ENCODE data around the gene SPA17. TPM values are rescaled to one million over a fixed set of nuclear protein-coding genes. Genes with fewer than 3 reads are reported as not detected.
A peak's percentile ranks its signal among the peaks of the same experiment; 100 is the strongest.

Gene SPA17
- total and polyA plus RNA-seq, 4 donors, result 14.4 to 28.9 (median 16.0) TPM

DNA sequence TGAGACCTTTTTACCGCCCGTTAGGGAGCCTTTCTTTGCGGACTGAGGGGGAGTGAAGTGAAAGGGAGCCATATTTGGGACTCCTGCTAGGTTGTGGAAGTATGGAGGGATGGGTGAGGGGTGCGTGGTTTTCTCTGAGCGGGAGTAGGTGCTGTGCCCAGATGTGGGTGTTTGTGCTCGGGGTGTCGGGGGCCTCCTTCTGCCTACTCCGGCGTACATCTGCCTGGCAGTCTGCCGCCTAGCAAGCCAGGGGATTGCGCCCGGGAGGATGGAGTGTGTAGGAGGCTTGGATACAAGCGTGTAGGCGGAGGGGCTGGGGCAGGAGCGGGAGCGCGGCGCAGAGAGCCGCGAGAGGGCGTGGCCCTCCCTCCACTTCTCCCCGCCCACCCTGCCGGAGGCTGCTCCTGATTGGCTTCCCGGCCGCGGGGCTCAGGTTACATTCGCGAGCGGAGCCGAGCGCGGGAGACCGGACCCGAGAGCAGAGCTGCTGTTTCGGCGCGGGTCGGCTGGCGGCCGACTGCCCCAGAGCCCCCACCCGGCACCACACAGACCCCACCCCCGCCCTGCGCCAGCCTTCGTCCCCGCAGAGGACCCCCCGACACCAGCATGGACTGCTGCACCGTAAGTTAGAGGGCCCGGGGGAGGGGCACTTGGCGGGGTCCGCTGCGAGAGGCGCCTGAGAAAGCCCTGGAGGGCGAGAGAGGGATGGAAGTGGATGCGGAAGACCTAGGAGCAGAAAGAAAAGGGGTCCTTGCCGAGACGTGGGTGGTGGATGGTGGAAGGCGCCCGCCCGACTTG, 66.0 kb downstream of the SPA17 start, which contains the start of gene NRGN:
Gene NRGN, plus strand, starts transcription at position 464 of the 798 bp plus-strand sequence. Its CDS starts 143 bp downstream, at position 607.
- TF ChIP-seq, protein P1, sequence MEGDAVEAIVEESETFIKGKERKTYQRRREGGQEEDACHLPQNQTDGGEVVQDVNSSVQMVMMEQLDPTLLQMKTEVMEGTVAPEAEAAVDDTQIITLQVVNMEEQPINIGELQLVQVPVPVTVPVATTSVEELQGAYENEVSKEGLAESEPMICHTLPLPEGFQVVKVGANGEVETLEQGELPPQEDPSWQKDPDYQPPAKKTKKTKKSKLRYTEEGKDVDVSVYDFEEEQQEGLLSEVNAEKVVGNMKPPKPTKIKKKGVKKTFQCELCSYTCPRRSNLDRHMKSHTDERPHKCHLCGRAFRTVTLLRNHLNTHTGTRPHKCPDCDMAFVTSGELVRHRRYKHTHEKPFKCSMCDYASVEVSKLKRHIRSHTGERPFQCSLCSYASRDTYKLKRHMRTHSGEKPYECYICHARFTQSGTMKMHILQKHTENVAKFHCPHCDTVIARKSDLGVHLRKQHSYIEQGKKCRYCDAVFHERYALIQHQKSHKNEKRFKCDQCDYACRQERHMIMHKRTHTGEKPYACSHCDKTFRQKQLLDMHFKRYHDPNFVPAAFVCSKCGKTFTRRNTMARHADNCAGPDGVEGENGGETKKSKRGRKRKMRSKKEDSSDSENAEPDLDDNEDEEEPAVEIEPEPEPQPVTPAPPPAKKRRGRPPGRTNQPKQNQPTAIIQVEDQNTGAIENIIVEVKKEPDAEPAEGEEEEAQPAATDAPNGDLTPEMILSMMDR (IDR thresholded peaks at IDR 0.05; ENCODE audit: control extremely low read depth, extremely low read depth), result no peak
- Histone ChIP-seq H3K36me3 (ENCODE audit: control insufficient read depth in 4 of 4, insufficient read depth in 4 of 4, low read length in 4 of 4) (no peaks in the 10 kb centered on the region), H3K4me3 (peak within 1 kb of the TSS; percentile 53), H3K9ac (ENCODE audit: insufficient read depth in 1 of 2, low read length in 2 of 2) (no peak within 1 kb of the TSS), H3K27ac (ENCODE audit: low read depth in 1 of 2, low read length in 1 of 2) (peak within 1 kb of the TSS in 1 of 2 donors; percentile 29), H3K27me3 (ENCODE audit: control insufficient read depth in 3 of 3, insufficient read depth in 3 of 3, low read length in 2 of 3) (peaks cover 0 to 40% (median 35%) of the 10 kb centered on the region in 3 donors), H3K4me1 (ENCODE audit: control insufficient read depth in 5 of 5, insufficient read depth in 5 of 5, low read length in 5 of 5) (peaks cover 0 to 14% (median 1%) of the 10 kb centered on the region in 5 donors), H3K9me3 (ENCODE audit: control insufficient read depth in 4 of 4, insufficient read depth in 3 of 4, low read length in 3 of 4) (no peaks in the 10 kb centered on the region)
- peak; percentile 94 to 96 (median 95) for DNase-seq
- ATAC-seq (ENCODE audit: insufficient read depth, low FRiP score), result peak; percentile 99
- 2 to 4% methylated on average over 54 to 59 of the region's 59 CpGs for WGBS, 2 donors

DNA sequence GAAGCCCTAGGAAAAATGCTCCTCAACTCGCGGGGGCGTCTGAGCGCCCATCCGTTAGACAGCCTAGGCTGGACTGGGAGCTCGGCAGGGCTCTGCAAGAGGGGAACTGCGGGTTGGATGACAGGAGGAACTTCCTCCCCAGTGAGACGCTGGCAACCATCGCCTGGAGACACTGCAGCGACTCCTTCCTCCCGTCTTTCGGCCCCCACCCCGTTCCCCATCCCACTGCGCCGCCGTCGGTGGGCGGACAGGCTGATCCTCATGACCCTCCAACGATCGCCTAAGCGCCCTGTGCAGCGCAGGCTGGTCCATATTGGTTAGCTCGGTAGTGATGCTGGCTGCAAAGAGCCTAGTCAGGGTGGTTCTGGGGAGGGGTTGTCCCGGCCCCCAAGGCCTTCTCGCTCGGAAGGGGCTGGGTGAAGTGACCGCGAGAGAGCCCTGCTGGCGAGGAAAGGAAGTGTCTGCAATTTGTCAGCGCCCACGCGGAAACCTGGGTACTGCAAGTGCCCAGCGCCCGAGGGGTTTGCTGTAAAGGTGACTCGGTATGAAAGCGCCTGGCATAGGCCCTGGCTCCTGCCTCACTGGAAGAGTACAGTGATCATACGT, 66.7 kb downstream of the SPA17 start:
- no peaks in the 10 kb centered on the region for H3K36me3 ChIP-seq (ENCODE audit: control insufficient read depth in 4 of 4, insufficient read depth in 4 of 4, low read length in 4 of 4)
- H3K27me3 ChIP-seq (ENCODE audit: control insufficient read depth in 3 of 3, insufficient read depth in 3 of 3, low read length in 2 of 3), result peaks cover 0 to 47% (median 42%) of the 10 kb centered on the region in 3 donors
- WGBS, 2 donors, result 1 to 2% methylated on average over 37 of the region's 37 CpGs
- peak overlapping the region; percentile 53 for H3K4me3 ChIP-seq
- ATAC-seq (ENCODE audit: insufficient read depth, low FRiP score), result peak; percentile 49
- TF ChIP-seq, protein P1 (IDR thresholded peaks at IDR 0.05; ENCODE audit: control extremely low read depth, extremely low read depth), result no peak
- H3K9ac ChIP-seq (ENCODE audit: insufficient read depth in 1 of 2, low read length in 2 of 2), result no peak overlapping the region
- DNase-seq, result peak in 1 of 3 donors; percentile 24
- peak overlapping the region in 1 of 2 donors; percentile 29 for H3K27ac ChIP-seq (ENCODE audit: low read depth in 1 of 2, low read length in 1 of 2)
- peaks cover 0 to 14% (median 3%) of the 10 kb centered on the region in 5 donors for H3K4me1 ChIP-seq (ENCODE audit: control insufficient read depth in 5 of 5, insufficient read depth in 5 of 5, low read length in 5 of 5)
- no peaks in the 10 kb centered on the region for H3K9me3 ChIP-seq (ENCODE audit: control insufficient read depth in 4 of 4, insufficient read depth in 3 of 4, low read length in 3 of 4)

DNA sequence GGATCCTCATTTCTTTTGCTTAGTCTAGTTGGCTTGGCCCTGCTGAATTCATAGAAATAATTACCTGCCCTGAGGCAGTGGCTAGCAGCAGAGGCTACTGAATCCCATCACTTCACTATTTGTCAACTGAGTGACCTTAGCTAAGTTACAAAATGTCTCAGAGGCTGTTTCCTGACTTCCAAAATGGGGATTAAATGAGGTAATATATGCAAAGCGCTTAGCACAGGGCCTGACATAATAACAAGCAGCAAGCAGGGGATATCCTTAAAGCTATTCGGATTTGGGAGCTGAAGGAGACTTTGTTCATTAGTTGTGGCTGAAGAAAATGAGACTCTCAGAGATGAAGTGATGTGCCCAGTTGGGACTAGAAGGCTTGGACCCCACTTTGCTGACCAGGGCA, 68.9 kb downstream of the SPA17 start:
- H3K36me3 ChIP-seq (ENCODE audit: control insufficient read depth in 4 of 4, insufficient read depth in 4 of 4, low read length in 4 of 4), result no peaks in the 10 kb centered on the region
- H3K9me3 ChIP-seq (ENCODE audit: control insufficient read depth in 4 of 4, insufficient read depth in 3 of 4, low read length in 3 of 4), result no peaks in the 10 kb centered on the region
- DNase-seq (no peak), ATAC-seq (ENCODE audit: insufficient read depth, low FRiP score) (no peak)
- peaks cover 0 to 28% (median 10%) of the 10 kb centered on the region in 5 donors for H3K4me1 ChIP-seq (ENCODE audit: control insufficient read depth in 5 of 5, insufficient read depth in 5 of 5, low read length in 5 of 5)
- no peak overlapping the region for H3K4me3 ChIP-seq
- TF ChIP-seq, protein P1 (IDR thresholded peaks at IDR 0.05; ENCODE audit: control extremely low read depth, extremely low read depth), result no peak
- H3K9ac ChIP-seq (ENCODE audit: insufficient read depth in 1 of 2, low read length in 2 of 2), result no peak overlapping the region
- WGBS, 2 donors, result 82 to 86% methylated on average over 2 of the region's 2 CpGs
- peaks cover 0 to 66% (median 51%) of the 10 kb centered on the region in 3 donors for H3K27me3 ChIP-seq (ENCODE audit: control insufficient read depth in 3 of 3, insufficient read depth in 3 of 3, low read length in 2 of 3)
- H3K27ac ChIP-seq (ENCODE audit: low read depth in 1 of 2, low read length in 1 of 2), result no peak overlapping the region

Data from lung (tissue), 12 donors.